Endothelial cell of umbilical vein (primary cell): ENCODE measurements around the gene MEIG1.

Experiments used
- EZH2 ChIP-seq: IDR thresholded peaks from 2 replicates; pipeline ENCODE4 v1.6.1; 2012; ENCODE audit warnings: borderline replicate concordance, low read depth, mild to moderate bottlenecking, moderate library complexity, low read length, inconsistent platforms; ENCODE audit not compliant: severe bottlenecking
- FOS ChIP-seq: IDR thresholded peaks from 2 replicates; pipeline ENCODE4 v1.6.1; 2011; ENCODE audit warnings: mild to moderate bottlenecking, low read length, moderate library complexity, borderline replicate concordance; ENCODE audit not compliant: insufficient read depth
- GATA2 ChIP-seq: IDR thresholded peaks from 2 replicates; pipeline ENCODE4 v1.7.0; 2011; ENCODE audit warnings: low read depth, mild to moderate bottlenecking, moderate library complexity, mixed read lengths, low read length; ENCODE audit not compliant: insufficient read length, insufficient read depth
- MYC ChIP-seq: IDR thresholded peaks from one replicate; pipeline ENCODE4 v1.6.1; 2011; ENCODE audit warnings: mild to moderate bottlenecking, low read depth, low read length
- POLR2A ChIP-seq: IDR thresholded peaks from 2 replicates; pipeline ENCODE4 v1.6.1; 2012; ENCODE audit warnings: low read depth, mild to moderate bottlenecking, control low read depth, low read length
- POLR2AphosphoS5 ChIP-seq: IDR thresholded peaks from 2 replicates; pipeline ENCODE4 v1.6.1; 2012; ENCODE audit warnings: low read depth, mild to moderate bottlenecking, control low read depth, low read length, moderate library complexity; ENCODE audit not compliant: insufficient read depth
- TF ChIP-seq, protein P1 (sequence below), 2 donors: IDR thresholded peaks; 1 replicate in 1 of 2; 2 replicates in 1 of 2; pipeline ENCODE4 v1.5.1; 2011; ENCODE audit warnings: low read length in 2 of 2, mild to moderate bottlenecking in 2 of 2, moderate library complexity in 2 of 2, control low read depth in 1 of 2, inconsistent platforms in 1 of 2, low read depth in 1 of 2; ENCODE audit not compliant: insufficient read depth in 1 of 2; ENCODE audit errors: extremely low read depth in 1 of 2

DNA sequence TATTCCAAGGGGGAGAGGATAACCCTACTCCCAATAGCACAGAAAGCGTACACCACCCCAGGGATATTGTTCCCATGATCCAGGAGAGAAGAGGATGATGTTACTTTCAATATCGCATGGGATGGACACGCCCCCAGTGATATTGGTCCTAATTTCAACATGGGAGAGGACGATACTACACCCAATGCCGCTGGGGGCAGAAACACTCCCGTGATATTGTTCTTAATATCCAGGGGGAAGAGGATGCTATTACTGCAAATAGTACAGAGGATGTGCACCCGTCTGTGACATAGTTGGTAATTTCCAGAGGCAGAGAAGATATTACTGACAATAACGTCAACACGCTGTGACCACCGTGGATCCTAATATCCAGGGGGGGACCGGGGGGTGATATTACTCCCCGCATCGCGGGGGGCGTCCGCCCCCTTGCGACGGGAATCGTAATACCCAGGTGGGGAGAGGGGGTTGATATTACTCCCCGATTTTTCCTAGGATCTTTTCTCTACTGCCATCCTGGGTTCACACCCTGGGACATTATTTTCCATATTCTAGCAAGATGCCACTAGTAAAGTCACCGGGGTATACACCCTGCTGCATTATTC, 16.6 kb downstream of the MEIG1 start:
- TF ChIP-seq, protein P1, sequence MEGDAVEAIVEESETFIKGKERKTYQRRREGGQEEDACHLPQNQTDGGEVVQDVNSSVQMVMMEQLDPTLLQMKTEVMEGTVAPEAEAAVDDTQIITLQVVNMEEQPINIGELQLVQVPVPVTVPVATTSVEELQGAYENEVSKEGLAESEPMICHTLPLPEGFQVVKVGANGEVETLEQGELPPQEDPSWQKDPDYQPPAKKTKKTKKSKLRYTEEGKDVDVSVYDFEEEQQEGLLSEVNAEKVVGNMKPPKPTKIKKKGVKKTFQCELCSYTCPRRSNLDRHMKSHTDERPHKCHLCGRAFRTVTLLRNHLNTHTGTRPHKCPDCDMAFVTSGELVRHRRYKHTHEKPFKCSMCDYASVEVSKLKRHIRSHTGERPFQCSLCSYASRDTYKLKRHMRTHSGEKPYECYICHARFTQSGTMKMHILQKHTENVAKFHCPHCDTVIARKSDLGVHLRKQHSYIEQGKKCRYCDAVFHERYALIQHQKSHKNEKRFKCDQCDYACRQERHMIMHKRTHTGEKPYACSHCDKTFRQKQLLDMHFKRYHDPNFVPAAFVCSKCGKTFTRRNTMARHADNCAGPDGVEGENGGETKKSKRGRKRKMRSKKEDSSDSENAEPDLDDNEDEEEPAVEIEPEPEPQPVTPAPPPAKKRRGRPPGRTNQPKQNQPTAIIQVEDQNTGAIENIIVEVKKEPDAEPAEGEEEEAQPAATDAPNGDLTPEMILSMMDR (IDR thresholded peaks at IDR 0.05; ENCODE audit: extremely low read depth in 1 of 2, insufficient read depth in 1 of 2, low read depth in 1 of 2, low read length in 2 of 2) = peak; percentile 20 to 28
- TF ChIP-seq POLR2AphosphoS5 (no peak), GATA2 (no peak), POLR2A (no peak), MYC (no peak), EZH2 (no peak), FOS (no peak)
